SU-DHL-6 (cell line): ENCODE results near the gene MYO15A.

Source experiments
- CTCF ChIP-seq: fragments of 200-600 bp; sonication (generic); IDR thresholded peaks from one replicate; pipeline ENCODE4 v1.5.1; 2017; ENCODE audit warnings: antibody characterized with exemption, mild to moderate bottlenecking, low read length, moderate library complexity; ENCODE audit not compliant: insufficient read depth, poor library complexity, severe bottlenecking
- EZH2phosphoT487 ChIP-seq: fragments of 200-600 bp; sonication (generic), shearing (Covaris generic); conservative IDR thresholded peaks from 2 replicates; pipeline ENCODE4 v1.6.1; 2018; ENCODE audit warnings: mild to moderate bottlenecking, antibody characterized with exemption, low read length, moderate library complexity, mixed read lengths

GRCh38 chr17:18093616-18094408, 14.7 kb upstream of the MYO15A start:
- TF ChIP-seq CTCF = no peak
- TF ChIP-seq EZH2phosphoT487 = no peak
